KBM-7 (cell line): ENCODE measurements around the gene IL12RB2.

Experiments
- DNase-seq: peaks from one replicate; pipeline ENCODE4 v3.0.0-alpha.2; 2015
- in situ Hi-C: fragments of 300-500 bp; cut with MboI; formaldehyde crosslinking; loops from 2 replicates; pipeline ENCODE4 v1.14.3; 2020; ENCODE audit warnings: low sequenced_read_pairs, low pct_unique_long_range_greater_than_20kb, mixed read lengths

Gene IL12RB2

GRCh38 chr1:67342076-67342890 is 34.6 kb downstream of the IL12RB2 start:
- in situ Hi-C loops: no loop called here

GRCh38 chr1:67345556-67345955 is 37.9 kb downstream of the IL12RB2 start:
- in situ Hi-C loops: no loop called here

More at GRCh38 chr1:67342076-67342890, 34.6 kb downstream of the IL12RB2 start:
- DNase-seq: no peak

GRCh38 chr1:67346982-67347381 is 39.3 kb downstream of the IL12RB2 start:
- DNase-seq: no peak
- in situ Hi-C loops: no loop called here

More at GRCh38 chr1:67345556-67345955, 37.9 kb downstream of the IL12RB2 start:
- DNase-seq: no peak

GRCh38 chr1:67347688-67348472 is 40.2 kb downstream of the IL12RB2 start:
- in situ Hi-C loops: no loop called here
- peak; percentile 64 for DNase-seq

- no peak for DNase-seq
- in situ Hi-C loops: no loop called here
Measured at GRCh38 chr1:67348586-67349252, 41.0 kb downstream of the IL12RB2 start.

GRCh38 chr1:67350783-67351182 is 43.1 kb downstream of the IL12RB2 start:
- in situ Hi-C loops: no loop called here
- no peak for DNase-seq

- no peak for DNase-seq
- in situ Hi-C loops: no loop called here
Measured at GRCh38 chr1:67352211-67352610, 44.5 kb downstream of the IL12RB2 start.

GRCh38 chr1:67355745-67356424 is 48.2 kb downstream of the IL12RB2 start:
- DNase-seq: no peak
- in situ Hi-C loops: no loop called here

- in situ Hi-C loops: no loop called here
- DNase-seq: no peak
Measured at GRCh38 chr1:67359592-67359991, 51.9 kb downstream of the IL12RB2 start.

GRCh38 chr1:67361641-67362040 is 54.0 kb downstream of the IL12RB2 start:
- DNase-seq: no peak
- in situ Hi-C loops: no loop called here

- in situ Hi-C loops: no loop called here
- DNase-seq: no peak
Measured at GRCh38 chr1:67367370-67368045, 59.8 kb downstream of the IL12RB2 start.

GRCh38 chr1:67368046-67368514 is 60.4 kb downstream of the IL12RB2 start:
- no peak for DNase-seq
- in situ Hi-C loops: no loop called here

- in situ Hi-C loops: no loop called here
- no peak for DNase-seq
Measured at GRCh38 chr1:67371043-67371442, 63.4 kb downstream of the IL12RB2 start.

- no peak for DNase-seq
- in situ Hi-C loops: no loop called here
Measured at GRCh38 chr1:67371681-67372080, 64.0 kb downstream of the IL12RB2 start.

GRCh38 chr1:67372136-67372535 is 64.5 kb downstream of the IL12RB2 start:
- DNase-seq: no peak
- in situ Hi-C loops: no loop called here

- in situ Hi-C loops: no loop called here
- no peak for DNase-seq
Measured at GRCh38 chr1:67372898-67373297, 65.2 kb downstream of the IL12RB2 start.

GRCh38 chr1:67376381-67376780 is 68.7 kb downstream of the IL12RB2 start:
- in situ Hi-C loops: no loop called here
- no peak for DNase-seq

GRCh38 chr1:67377253-67377652 is 69.6 kb downstream of the IL12RB2 start:
- in situ Hi-C loops: no loop called here
- no peak for DNase-seq

- in situ Hi-C loops: no loop called here
- DNase-seq: no peak
Measured at GRCh38 chr1:67381154-67381553, 73.5 kb downstream of the IL12RB2 start.
